ENCODE data around the gene OR4N5. TPM values are rescaled to one million over a fixed set of nuclear protein-coding genes. Genes with fewer than 3 reads are reported as not detected.

The OR4N5 gene
- total RNA-seq, 1 donor from 2014 or later = not detected

Other genes with a start within 250 kb of the OR4N5 start
- gene OR4K5, start 218.2 kb upstream of the OR4N5 start, total RNA-seq = not detected in 2 replicates
- gene OR4K1, start 207.9 kb upstream of the OR4N5 start, total RNA-seq = not detected in 2 replicates
- not detected in 2 replicates for gene OR4K15, start 163.2 kb upstream of the OR4N5 start, total RNA-seq
- gene OR4Q2, start 136.7 kb upstream of the OR4N5 start, total RNA-seq = not detected in 2 replicates
- gene OR4K14, start 119.5 kb upstream of the OR4N5 start, total RNA-seq = not detected in 2 replicates
- not detected in 2 replicates for gene OR4K13, start 102.8 kb upstream of the OR4N5 start, total RNA-seq
- not detected in 2 replicates for gene OR4L1, start 78.8 kb upstream of the OR4N5 start, total RNA-seq
- not detected in 2 replicates for gene OR4K17, start 28.1 kb upstream of the OR4N5 start, total RNA-seq
- not detected in 2 replicates for gene OR11G2, start 52.1 kb downstream of the OR4N5 start, total RNA-seq
- gene OR11H6, start 84.9 kb downstream of the OR4N5 start, total RNA-seq = not detected in 2 replicates
- not detected in 2 replicates for gene OR11H7, start 90.2 kb downstream of the OR4N5 start, total RNA-seq
- not detected in 2 replicates for gene OR11H4, start 100.5 kb downstream of the OR4N5 start, total RNA-seq
- 20.8 and 25.5 TPM in 2 replicates for gene TTC5, start 167.1 kb downstream of the OR4N5 start, total RNA-seq
- 24.0 and 24.5 TPM in 2 replicates for gene CCNB1IP1, start 194.5 kb downstream of the OR4N5 start, total RNA-seq
- 23.2 and 29.8 TPM in 2 replicates for gene PARP2, start 204.8 kb downstream of the OR4N5 start, total RNA-seq